ENCODE data around the gene CRYGC. TPM values are rescaled to one million over a fixed set of nuclear protein-coding genes. Genes with fewer than 3 reads are reported as not detected.
"Not testable (repeated sequence)": the region's sequence is repeated elsewhere in the genome, so short reads cannot be mapped to it uniquely, and the experiment has no call there.

The CRYGC gene
- total RNA-seq, 1 donor from 2014 or later: not detected

GRCh38 chr2:208101716-208102631 is 27.7 kb downstream of the CRYGC start:
- ATAC-seq (ENCODE audit: poor library complexity) (no peak), DNase-seq (no peak)
- intact Hi-C loops (cut with DNase I): no loop called here

DNA sequence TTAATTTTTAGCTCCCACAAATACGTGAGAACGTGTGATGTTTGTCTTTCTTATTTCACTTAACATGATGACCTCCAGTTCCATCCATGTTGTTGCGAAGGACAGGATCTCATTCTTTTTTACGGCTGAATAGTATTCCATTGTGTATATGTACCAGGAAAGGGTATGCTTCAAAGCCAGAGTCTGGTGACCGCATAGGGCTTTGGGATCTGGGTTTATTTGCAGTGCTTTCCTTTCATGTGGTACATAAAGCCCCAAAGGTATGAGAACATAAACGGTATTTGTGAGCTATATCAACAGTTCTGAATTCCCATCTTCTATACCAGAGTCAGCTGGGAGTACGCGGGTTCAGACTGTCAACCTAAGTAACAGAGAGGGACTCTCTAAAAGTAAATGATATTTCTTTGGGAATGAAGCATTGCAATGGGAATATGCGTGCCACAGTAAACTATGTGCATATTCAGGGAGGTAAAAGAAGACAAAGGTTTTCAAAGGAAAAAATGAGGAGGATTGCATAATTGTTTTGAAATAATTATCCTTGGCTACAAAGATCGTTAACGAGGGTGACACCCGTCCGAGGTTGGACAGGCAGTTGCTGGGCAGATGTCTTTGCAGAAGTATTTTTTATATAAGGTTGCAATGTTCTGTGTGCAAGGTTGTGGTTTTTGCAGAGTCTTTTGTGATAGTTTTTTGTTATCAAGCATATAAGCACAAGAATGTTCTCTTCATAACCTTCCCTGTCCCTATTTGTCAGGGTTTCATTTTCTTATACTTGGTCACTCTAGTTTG is 29.8 kb downstream of the CRYGC start:
- ATAC-seq (ENCODE audit: poor library complexity) (no peak), DNase-seq (no peak)
- intact Hi-C loops (cut with DNase I): no loop called here

DNA sequence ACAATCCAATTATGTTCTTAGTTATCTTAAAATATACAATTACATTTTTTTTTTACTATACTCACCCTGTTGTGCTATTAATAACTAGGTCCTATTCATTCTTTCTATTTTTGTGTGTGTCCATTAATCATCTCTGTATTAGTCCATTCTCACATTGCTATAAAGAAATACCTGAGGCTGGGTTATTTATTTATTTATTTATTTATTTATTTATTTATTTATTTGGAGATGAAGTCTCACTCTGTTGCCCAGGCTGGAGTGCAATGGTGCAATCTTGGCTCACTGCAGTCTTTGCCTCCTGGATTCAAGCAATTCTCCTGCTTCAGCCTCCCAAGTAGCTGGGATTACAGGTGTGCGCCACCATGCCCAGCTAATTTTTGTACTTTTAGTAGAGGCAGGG is 30.9 kb downstream of the CRYGC start:
- DNase-seq; intact Hi-C loops (cut with DNase I); ATAC-seq (ENCODE audit: poor library complexity): not testable (repeated sequence)

DNA sequence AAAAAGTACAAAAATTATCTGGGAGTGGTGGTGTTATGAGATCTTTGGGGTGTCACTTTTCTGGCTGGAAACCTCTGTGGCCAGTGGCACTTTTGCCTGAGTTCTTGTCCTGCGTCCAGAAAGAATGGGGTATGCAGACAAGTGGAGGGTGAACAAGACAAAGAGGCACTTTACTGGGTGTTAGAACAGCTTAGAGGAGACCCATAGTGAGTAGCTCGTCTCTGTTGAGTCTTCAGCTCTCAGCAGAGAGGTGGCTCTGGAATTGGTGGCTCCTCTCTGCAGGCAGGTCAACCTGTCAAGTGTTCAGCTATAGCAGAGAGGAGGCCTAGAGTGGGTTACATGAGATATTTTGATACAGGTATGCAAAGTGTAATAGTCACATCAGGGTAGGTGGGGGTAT is 31.4 kb downstream of the CRYGC start:
- DNase-seq: no peak
- intact Hi-C loops (cut with DNase I): no loop called here
- ATAC-seq (ENCODE audit: poor library complexity): peak; percentile 60

- DNase-seq (no peak), ATAC-seq (ENCODE audit: poor library complexity) (peak; percentile 72)
- intact Hi-C loops (cut with DNase I): no loop called here
These were observed 31.8 kb downstream of the CRYGC start for GRCh38 chr2:208097801-208098200.

GRCh38 chr2:208097313-208097712 is 32.3 kb downstream of the CRYGC start:
- ATAC-seq (ENCODE audit: poor library complexity): peak; percentile 32
- DNase-seq: no peak
- intact Hi-C loops (cut with DNase I): no loop called here

DNA sequence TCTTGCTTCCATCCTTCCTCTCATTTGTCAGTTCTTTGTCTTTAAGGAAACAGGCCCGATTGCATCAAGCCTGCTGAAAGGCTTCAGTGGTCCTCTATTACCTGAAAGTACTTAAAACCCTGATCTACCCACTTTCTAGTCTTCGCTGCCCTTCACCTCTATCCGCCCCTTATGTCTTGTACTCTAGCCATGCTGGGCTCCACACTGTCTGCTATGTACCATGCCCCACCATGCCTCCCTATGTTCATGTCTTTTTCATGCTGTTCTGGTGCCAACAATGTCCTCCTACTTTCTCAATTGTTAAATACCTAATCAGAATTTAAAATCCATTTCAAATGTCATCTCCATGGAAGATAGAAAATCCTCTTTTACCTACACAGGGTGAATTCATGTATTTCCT is 33.5 kb downstream of the CRYGC start:
- intact Hi-C loops (cut with DNase I): no loop called here
- ATAC-seq (ENCODE audit: poor library complexity) (no peak), DNase-seq (no peak)

DNA sequence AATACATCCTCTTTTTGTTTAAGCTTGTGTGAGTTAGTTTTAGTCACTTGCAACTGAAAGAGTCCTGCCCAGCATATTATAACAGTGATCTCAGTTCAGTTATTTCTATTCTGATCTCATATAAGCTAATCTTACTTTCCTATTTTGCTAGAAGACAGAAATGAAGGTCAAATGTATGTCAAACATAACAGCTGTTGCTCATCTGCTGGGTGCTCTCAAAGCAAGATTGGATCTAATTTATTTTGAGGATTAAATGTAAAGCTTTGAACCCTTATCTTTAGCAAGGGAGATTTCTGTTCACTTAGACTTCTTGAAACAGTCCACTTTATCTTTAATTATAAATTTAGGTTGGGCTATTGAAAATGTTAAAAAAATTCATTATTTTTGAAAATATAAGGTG is 36.5 kb downstream of the CRYGC start:
- DNase-seq: no peak
- no peak for ATAC-seq (ENCODE audit: poor library complexity)
- intact Hi-C loops (cut with DNase I): no loop called here

DNA sequence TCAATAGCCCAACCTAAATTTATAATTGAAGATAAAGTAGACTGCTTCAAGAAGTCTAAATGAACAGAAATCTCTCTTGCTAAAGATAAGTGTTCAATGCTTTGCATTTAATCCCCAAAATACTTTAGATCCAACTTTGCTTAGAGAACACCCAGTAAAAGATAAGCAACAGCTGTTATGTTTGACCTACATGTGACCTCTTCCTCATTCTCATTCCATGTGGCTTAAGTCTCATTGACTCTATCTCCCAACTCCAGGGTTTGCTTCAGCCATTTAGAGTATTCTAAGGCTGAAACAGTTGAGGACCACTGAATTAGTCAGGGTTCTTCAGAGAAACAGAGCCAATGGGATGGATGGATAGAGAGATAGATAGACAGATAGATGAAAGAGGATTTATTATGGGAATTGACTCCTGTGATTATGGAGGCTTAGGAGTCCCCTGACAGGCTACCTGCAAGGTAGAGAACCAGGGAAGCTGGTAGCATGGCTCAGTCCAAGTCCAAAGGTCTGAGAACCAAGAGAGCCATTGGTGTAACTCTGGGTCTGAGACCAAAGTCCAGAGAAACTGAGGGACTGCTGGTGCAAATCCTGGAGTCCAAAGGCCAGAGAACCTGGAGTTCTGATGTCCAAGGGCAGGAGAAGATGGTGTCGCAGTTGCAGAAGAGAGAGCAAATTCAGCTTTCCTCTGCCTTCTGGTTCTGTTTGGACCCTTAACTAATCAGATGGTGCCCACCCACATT is 37.4 kb downstream of the CRYGC start:
- intact Hi-C loops (cut with DNase I): no loop called here
- no peak for ATAC-seq (ENCODE audit: poor library complexity)
- DNase-seq: no peak

DNA sequence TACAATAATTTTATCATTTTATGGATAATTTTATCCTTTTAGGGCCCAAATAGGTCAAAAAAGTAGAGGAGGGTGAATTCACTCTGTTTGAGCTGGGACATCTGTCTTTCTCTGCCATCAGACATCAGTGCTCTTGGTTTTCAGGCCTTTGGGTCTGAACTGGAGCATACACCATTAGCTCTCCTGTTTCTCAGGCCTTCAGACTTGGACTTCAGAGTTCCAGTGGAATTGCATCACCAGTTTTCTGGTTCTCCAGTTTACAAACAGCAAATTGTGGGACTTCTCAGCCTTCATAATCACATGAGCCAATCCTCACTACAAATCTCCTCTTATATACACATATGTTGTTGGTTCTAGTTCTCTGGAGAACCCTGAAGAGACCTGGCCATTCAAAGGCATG is 39.2 kb downstream of the CRYGC start:
- DNase-seq (no peak), ATAC-seq (ENCODE audit: poor library complexity) (no peak)
- intact Hi-C loops (cut with DNase I): no loop called here

DNA sequence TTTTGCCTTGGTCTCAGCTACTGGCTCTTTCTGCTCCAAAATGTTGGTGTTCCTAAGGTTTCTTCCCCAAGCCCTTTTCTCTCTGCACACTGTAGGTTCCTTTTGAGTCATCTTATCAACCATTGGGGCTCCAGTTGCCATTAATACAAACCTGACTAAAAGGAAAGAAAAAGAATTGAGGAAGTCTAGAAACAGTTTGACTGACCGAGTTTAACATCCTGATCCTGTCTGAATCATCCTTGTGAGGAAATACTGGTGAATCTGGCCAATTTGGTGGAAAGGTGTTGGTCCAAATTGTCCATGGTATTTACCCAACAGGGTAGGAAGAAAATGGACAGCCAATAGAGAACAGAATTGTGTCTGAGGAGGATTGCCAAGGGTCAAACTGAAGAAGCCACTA is 43.6 kb downstream of the CRYGC start:
- DNase-seq (no peak), ATAC-seq (ENCODE audit: poor library complexity) (no peak)
- intact Hi-C loops (cut with DNase I): no loop called here

DNA sequence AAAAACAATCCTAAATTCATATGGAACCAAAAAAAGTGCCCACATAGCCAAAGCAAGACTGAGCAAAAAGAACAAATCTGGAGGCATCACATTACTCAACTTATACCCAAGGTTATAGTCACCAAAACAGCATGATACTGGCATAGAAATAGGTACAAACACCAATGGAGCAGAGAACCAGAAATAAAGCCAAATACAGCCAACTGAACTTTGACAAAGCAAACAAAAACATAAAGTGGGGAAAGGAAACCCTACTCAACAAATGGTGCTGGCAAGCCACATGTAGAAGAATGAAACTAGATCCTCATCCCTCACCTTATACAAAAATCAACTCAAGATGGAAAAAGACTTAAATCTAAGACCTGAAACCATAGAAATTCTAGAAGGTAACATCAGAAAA is 45.8 kb downstream of the CRYGC start:
- intact Hi-C loops (cut with DNase I): no loop called here
- DNase-seq (no peak), ATAC-seq (ENCODE audit: poor library complexity) (no peak)

Other genes starting within 250 kb of the CRYGC start
- 12.5 TPM for gene PLEKHM3, start 104.3 kb downstream of the CRYGC start, total RNA-seq
- not detected for gene CRYGD, start 5.3 kb downstream of the CRYGC start, total RNA-seq
- not detected for gene CRYGB, start 16.3 kb upstream of the CRYGC start, total RNA-seq
- gene CRYGA, start 33.8 kb upstream of the CRYGC start, total RNA-seq: not detected
- gene C2orf80, start 60.2 kb upstream of the CRYGC start, total RNA-seq: not detected
- 43.6 TPM for gene IDH1, start 125.2 kb upstream of the CRYGC start, total RNA-seq
- gene PIKFYVE, start 136.4 kb upstream of the CRYGC start, total RNA-seq: 13.2 TPM

Measured in Right ventricle myocardium superior (tissue), 1 donor.